Measurements from ENCODE around the gene SPAG16. TPM values are rescaled to one million over a fixed set of nuclear protein-coding genes. Genes with fewer than 3 reads are reported as not detected.

The SPAG16 gene
- total RNA-seq, 4 donors from 2014 or later, result 1.1 to 8.8 (median 6.3) TPM

- no peak for ATAC-seq
- intact Hi-C loops (cut with DNase I; ENCODE audit: low total_unique reads) (no loop called here), in situ Hi-C loops (cut with MboI; ENCODE audit: low sequenced_read_pairs in 4 of 4) (no loop called here)
- TF ChIP-seq CTCF (IDR thresholded peaks at IDR 0.05 in 4 of 5, conservative IDR thresholded peaks at IDR 0.05 in 1 of 5) (no peak), POLR2A (IDR thresholded peaks at IDR 0.05) (no peak)
- Histone ChIP-seq H3K36me3 (no peaks in the 10 kb centered on the region), H3K9me3 (no peaks in the 10 kb centered on the region), H3K27ac (no peak overlapping the region), H3K4me1 (no peaks in the 10 kb centered on the region), H3K4me3 (no peak overlapping the region), H3K27me3 (no peaks in the 10 kb centered on the region)
- no peak for DNase-seq
Measured at GRCh38 chr2:214180071-214180470, 895.8 kb downstream of the SPAG16 start.

- TF ChIP-seq CTCF (IDR thresholded peaks at IDR 0.05 in 4 of 5, conservative IDR thresholded peaks at IDR 0.05 in 1 of 5) (no peak), POLR2A (IDR thresholded peaks at IDR 0.05) (no peak)
- no peak overlapping the region for H3K4me3 ChIP-seq
- no peaks in the 10 kb centered on the region for H3K4me1 ChIP-seq
- ATAC-seq (no peak), DNase-seq (no peak)
- intact Hi-C loops (cut with DNase I; ENCODE audit: low total_unique reads) (no loop called here), in situ Hi-C loops (cut with MboI; ENCODE audit: low sequenced_read_pairs in 4 of 4) (no loop called here)
- H3K27ac ChIP-seq, result no peak overlapping the region
- no peaks in the 10 kb centered on the region for H3K36me3 ChIP-seq
- no peaks in the 10 kb centered on the region for H3K9me3 ChIP-seq
- H3K27me3 ChIP-seq, result no peaks in the 10 kb centered on the region
Measured at GRCh38 chr2:214180686-214181085, 896.4 kb downstream of the SPAG16 start.

GRCh38 chr2:214184461-214184860 lies 900.2 kb downstream of the SPAG16 start:
- no peak for DNase-seq
- no peaks in the 10 kb centered on the region for H3K36me3 ChIP-seq
- no peak for TF ChIP-seq CTCF (IDR thresholded peaks at IDR 0.05 in 4 of 5, conservative IDR thresholded peaks at IDR 0.05 in 1 of 5)
- TF ChIP-seq POLR2A (IDR thresholded peaks at IDR 0.05), result no peak

GRCh38 chr2:214185546-214185945 lies 901.3 kb downstream of the SPAG16 start:
- H3K27ac ChIP-seq, result no peak overlapping the region
- TF ChIP-seq POLR2A (IDR thresholded peaks at IDR 0.05), result no peak
- TF ChIP-seq CTCF (IDR thresholded peaks at IDR 0.05 in 4 of 5, conservative IDR thresholded peaks at IDR 0.05 in 1 of 5), result no peak
- no peaks in the 10 kb centered on the region for H3K36me3 ChIP-seq
- H3K27me3 ChIP-seq, result no peaks in the 10 kb centered on the region
- no peaks in the 10 kb centered on the region for H3K4me1 ChIP-seq
- ATAC-seq, result no peak
- in situ Hi-C loops (cut with MboI; ENCODE audit: low sequenced_read_pairs in 4 of 4) (no loop called here), intact Hi-C loops (cut with DNase I; ENCODE audit: low total_unique reads) (no loop called here)
- no peak for DNase-seq
- no peaks in the 10 kb centered on the region for H3K9me3 ChIP-seq
- H3K4me3 ChIP-seq, result no peak overlapping the region

More at GRCh38 chr2:214184461-214184860, 900.2 kb downstream of the SPAG16 start:
- no peak for ATAC-seq
- H3K4me1 ChIP-seq, result no peaks in the 10 kb centered on the region
- H3K27me3 ChIP-seq, result no peaks in the 10 kb centered on the region
- in situ Hi-C loops (cut with MboI; ENCODE audit: low sequenced_read_pairs in 4 of 4), result no loop called here
- H3K4me3 ChIP-seq, result no peak overlapping the region
- H3K27ac ChIP-seq, result no peak overlapping the region
- no peaks in the 10 kb centered on the region for H3K9me3 ChIP-seq
- intact Hi-C loops (cut with DNase I; ENCODE audit: low total_unique reads), result no loop called here

GRCh38 chr2:214192711-214193110 lies 908.4 kb downstream of the SPAG16 start:
- ATAC-seq, result no peak
- intact Hi-C loops (cut with DNase I; ENCODE audit: low total_unique reads), result no loop called here
- Histone ChIP-seq H3K4me1 (no peaks in the 10 kb centered on the region), H3K9me3 (no peaks in the 10 kb centered on the region), H3K27ac (no peak overlapping the region), H3K36me3 (no peaks in the 10 kb centered on the region), H3K27me3 (no peaks in the 10 kb centered on the region), H3K4me3 (no peak overlapping the region)
- no peak for TF ChIP-seq POLR2A (IDR thresholded peaks at IDR 0.05)
- TF ChIP-seq CTCF (IDR thresholded peaks at IDR 0.05 in 4 of 5, conservative IDR thresholded peaks at IDR 0.05 in 1 of 5), result no peak
- in situ Hi-C loops (cut with MboI; ENCODE audit: low sequenced_read_pairs in 4 of 4), result no loop called here
- DNase-seq, result no peak
